ENCODE measurements around the gene NDUFAF7. TPM values are rescaled to one million over a fixed set of nuclear protein-coding genes. Genes with fewer than 3 reads are reported as not detected.

NDUFAF7 gene
- total and polyA plus RNA-seq, 10 of the 15 experiments (the other 5 are each of a cell fraction or from before 2014, with no cell fraction given), result 16.6 to 39.5 (median 24.3) TPM

DNA sequence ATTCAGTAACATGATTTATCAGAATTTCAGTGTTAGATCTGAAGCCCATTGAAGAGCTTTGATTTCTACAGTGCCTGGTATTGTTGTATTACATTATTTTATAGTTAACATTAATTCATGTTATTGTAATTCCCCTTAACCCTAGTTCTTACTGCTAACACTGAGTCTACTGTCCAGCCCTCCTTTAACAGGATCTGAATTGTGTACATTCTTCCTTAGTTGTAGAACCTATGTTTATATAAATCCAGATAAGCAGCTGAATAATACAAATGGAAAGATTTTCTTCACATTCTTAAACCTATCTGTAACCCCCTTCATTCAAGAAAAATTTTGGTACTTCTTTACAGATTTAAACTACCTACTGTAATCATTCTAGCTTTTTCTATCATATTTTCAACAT lies 14.7 kb downstream of the NDUFAF7 start (continued):
- TF ChIP-seq, protein P1, sequence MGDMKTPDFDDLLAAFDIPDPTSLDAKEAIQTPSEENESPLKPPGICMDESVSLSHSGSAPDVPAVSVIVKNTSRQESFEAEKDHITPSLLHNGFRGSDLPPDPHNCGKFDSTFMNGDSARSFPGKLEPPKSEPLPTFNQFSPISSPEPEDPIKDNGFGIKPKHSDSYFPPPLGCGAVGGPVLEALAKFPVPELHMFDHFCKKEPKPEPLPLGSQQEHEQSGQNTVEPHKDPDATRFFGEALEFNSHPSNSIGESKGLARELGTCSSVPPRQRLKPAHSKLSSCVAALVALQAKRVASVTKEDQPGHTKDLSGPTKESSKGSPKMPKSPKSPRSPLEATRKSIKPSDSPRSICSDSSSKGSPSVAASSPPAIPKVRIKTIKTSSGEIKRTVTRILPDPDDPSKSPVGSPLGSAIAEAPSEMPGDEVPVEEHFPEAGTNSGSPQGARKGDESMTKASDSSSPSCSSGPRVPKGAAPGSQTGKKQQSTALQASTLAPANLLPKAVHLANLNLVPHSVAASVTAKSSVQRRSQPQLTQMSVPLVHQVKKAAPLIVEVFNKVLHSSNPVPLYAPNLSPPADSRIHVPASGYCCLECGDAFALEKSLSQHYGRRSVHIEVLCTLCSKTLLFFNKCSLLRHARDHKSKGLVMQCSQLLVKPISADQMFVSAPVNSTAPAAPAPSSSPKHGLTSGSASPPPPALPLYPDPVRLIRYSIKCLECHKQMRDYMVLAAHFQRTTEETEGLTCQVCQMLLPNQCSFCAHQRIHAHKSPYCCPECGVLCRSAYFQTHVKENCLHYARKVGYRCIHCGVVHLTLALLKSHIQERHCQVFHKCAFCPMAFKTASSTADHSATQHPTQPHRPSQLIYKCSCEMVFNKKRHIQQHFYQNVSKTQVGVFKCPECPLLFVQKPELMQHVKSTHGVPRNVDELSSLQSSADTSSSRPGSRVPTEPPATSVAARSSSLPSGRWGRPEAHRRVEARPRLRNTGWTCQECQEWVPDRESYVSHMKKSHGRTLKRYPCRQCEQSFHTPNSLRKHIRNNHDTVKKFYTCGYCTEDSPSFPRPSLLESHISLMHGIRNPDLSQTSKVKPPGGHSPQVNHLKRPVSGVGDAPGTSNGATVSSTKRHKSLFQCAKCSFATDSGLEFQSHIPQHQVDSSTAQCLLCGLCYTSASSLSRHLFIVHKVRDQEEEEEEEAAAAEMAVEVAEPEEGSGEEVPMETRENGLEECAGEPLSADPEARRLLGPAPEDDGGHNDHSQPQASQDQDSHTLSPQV (IDR thresholded peaks at IDR 0.05), result no peak
- TF ChIP-seq MXI1 (IDR thresholded peaks at IDR 0.05; ENCODE audit: low read depth, low read length) (no peak), NFYB (IDR thresholded peaks at IDR 0.05; ENCODE audit: insufficient read depth, low read depth, low read length) (no peak), RFX5 (IDR thresholded peaks at IDR 0.05; ENCODE audit: low read depth, low read length) (no peak), SPI1 (IDR thresholded peaks at IDR 0.05; ENCODE audit: borderline replicate concordance, insufficient read depth, low read depth, low read length) (no peak), MTA2 (IDR thresholded peaks at IDR 0.05; ENCODE audit: low read depth) (no peak), RAD21 (IDR thresholded peaks at IDR 0.05; ENCODE audit: insufficient read depth, low read depth, low read length) (no peak), CEBPB (IDR thresholded peaks at IDR 0.05; ENCODE audit: borderline replicate concordance in 1 of 2, low read depth in 2 of 2, low read length in 2 of 2) (no peak), BMI1 (IDR thresholded peaks at IDR 0.05; ENCODE audit: borderline replicate concordance) (no peak)
- TF ChIP-seq, protein P2, sequence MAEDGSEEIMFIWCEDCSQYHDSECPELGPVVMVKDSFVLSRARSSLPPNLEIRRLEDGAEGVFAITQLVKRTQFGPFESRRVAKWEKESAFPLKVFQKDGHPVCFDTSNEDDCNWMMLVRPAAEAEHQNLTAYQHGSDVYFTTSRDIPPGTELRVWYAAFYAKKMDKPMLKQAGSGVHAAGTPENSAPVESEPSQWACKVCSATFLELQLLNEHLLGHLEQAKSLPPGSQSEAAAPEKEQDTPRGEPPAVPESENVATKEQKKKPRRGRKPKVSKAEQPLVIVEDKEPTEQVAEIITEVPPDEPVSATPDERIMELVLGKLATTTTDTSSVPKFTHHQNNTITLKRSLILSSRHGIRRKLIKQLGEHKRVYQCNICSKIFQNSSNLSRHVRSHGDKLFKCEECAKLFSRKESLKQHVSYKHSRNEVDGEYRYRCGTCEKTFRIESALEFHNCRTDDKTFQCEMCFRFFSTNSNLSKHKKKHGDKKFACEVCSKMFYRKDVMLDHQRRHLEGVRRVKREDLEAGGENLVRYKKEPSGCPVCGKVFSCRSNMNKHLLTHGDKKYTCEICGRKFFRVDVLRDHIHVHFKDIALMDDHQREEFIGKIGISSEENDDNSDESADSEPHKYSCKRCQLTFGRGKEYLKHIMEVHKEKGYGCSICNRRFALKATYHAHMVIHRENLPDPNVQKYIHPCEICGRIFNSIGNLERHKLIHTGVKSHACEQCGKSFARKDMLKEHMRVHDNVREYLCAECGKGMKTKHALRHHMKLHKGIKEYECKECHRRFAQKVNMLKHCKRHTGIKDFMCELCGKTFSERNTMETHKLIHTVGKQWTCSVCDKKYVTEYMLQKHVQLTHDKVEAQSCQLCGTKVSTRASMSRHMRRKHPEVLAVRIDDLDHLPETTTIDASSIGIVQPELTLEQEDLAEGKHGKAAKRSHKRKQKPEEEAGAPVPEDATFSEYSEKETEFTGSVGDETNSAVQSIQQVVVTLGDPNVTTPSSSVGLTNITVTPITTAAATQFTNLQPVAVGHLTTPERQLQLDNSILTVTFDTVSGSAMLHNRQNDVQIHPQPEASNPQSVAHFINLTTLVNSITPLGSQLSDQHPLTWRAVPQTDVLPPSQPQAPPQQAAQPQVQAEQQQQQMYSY (CRISPR knock-in tag; IDR thresholded peaks at IDR 0.05), result no peak
- TF ChIP-seq, protein P3, sequence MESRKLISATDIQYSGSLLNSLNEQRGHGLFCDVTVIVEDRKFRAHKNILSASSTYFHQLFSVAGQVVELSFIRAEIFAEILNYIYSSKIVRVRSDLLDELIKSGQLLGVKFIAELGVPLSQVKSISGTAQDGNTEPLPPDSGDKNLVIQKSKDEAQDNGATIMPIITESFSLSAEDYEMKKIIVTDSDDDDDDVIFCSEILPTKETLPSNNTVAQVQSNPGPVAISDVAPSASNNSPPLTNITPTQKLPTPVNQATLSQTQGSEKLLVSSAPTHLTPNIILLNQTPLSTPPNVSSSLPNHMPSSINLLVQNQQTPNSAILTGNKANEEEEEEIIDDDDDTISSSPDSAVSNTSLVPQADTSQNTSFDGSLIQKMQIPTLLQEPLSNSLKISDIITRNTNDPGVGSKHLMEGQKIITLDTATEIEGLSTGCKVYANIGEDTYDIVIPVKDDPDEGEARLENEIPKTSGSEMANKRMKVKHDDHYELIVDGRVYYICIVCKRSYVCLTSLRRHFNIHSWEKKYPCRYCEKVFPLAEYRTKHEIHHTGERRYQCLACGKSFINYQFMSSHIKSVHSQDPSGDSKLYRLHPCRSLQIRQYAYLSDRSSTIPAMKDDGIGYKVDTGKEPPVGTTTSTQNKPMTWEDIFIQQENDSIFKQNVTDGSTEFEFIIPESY (IDR thresholded peaks at IDR 0.05), result no peak
